Stimulated activated CD8-positive, alpha-beta memory T cell treated with anti-CD3 and anti-CD28 coated beads, Interleukin-15, amount 100 ng/mL, for 1 hour (primary cell): ENCODE results near the gene SLC10A7.

ENCODE experiments used
- DNase-seq: peaks from one replicate; pipeline ENCODE4 v3.0.0-alpha.2; 2020; ENCODE audit warnings: low read depth

SLC10A7 gene

GRCh38 chr4:146439437-146439836, 82.3 kb downstream of the SLC10A7 start:
- no peak for DNase-seq

- no peak for DNase-seq
These were observed 84.0 kb downstream of the SLC10A7 start for GRCh38 chr4:146437778-146438177.

GRCh38 chr4:146436423-146437162, 85.1 kb downstream of the SLC10A7 start:
- DNase-seq = no peak

GRCh38 chr4:146435962-146436361, 85.8 kb downstream of the SLC10A7 start:
- DNase-seq = no peak

- no peak for DNase-seq
These were observed 89.7 kb downstream of the SLC10A7 start for GRCh38 chr4:146432065-146432464.

- DNase-seq = no peak
These were observed 93.4 kb downstream of the SLC10A7 start for GRCh38 chr4:146428298-146428697.

GRCh38 chr4:146417822-146418221, 103.9 kb downstream of the SLC10A7 start:
- no peak for DNase-seq

GRCh38 chr4:146415829-146416228, 105.9 kb downstream of the SLC10A7 start:
- DNase-seq = no peak

GRCh38 chr4:146407669-146408084, 114.1 kb downstream of the SLC10A7 start:
- DNase-seq = no peak

GRCh38 chr4:146407257-146407656, 114.5 kb downstream of the SLC10A7 start:
- DNase-seq = no peak

- DNase-seq = no peak
These were observed 120.5 kb downstream of the SLC10A7 start for GRCh38 chr4:146401274-146401673.

GRCh38 chr4:146398896-146399445, 122.8 kb downstream of the SLC10A7 start:
- no peak for DNase-seq

- DNase-seq = no peak
These were observed 123.3 kb downstream of the SLC10A7 start for GRCh38 chr4:146398404-146398803.

GRCh38 chr4:146389561-146389960, 132.2 kb downstream of the SLC10A7 start:
- DNase-seq = no peak

GRCh38 chr4:146382194-146382593, 139.5 kb downstream of the SLC10A7 start:
- no peak for DNase-seq

- DNase-seq = no peak
These were observed 140.4 kb downstream of the SLC10A7 start for GRCh38 chr4:146381263-146381872.

GRCh38 chr4:146379744-146380143, 142.0 kb downstream of the SLC10A7 start:
- DNase-seq = no peak

GRCh38 chr4:146371812-146372211, 149.9 kb downstream of the SLC10A7 start:
- no peak for DNase-seq

GRCh38 chr4:146370841-146371240, 150.9 kb downstream of the SLC10A7 start:
- no peak for DNase-seq

- no peak for DNase-seq
These were observed 152.3 kb downstream of the SLC10A7 start for GRCh38 chr4:146369446-146369845.

- DNase-seq = no peak
These were observed 153.5 kb downstream of the SLC10A7 start for GRCh38 chr4:146368209-146368608.

- no peak for DNase-seq
These were observed 154.4 kb downstream of the SLC10A7 start for GRCh38 chr4:146367347-146367746.

- DNase-seq = no peak
These were observed 162.0 kb downstream of the SLC10A7 start for GRCh38 chr4:146359771-146360170.
